ENCODE data around the gene GRM4.

- TF ChIP-seq, protein P1, sequence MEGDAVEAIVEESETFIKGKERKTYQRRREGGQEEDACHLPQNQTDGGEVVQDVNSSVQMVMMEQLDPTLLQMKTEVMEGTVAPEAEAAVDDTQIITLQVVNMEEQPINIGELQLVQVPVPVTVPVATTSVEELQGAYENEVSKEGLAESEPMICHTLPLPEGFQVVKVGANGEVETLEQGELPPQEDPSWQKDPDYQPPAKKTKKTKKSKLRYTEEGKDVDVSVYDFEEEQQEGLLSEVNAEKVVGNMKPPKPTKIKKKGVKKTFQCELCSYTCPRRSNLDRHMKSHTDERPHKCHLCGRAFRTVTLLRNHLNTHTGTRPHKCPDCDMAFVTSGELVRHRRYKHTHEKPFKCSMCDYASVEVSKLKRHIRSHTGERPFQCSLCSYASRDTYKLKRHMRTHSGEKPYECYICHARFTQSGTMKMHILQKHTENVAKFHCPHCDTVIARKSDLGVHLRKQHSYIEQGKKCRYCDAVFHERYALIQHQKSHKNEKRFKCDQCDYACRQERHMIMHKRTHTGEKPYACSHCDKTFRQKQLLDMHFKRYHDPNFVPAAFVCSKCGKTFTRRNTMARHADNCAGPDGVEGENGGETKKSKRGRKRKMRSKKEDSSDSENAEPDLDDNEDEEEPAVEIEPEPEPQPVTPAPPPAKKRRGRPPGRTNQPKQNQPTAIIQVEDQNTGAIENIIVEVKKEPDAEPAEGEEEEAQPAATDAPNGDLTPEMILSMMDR (IDR thresholded peaks at IDR 0.05), result no peak
- TF ChIP-seq POLR2A (IDR thresholded peaks at IDR 0.05), result no peak
Observed at GRCh38 chr6:33996120-33996475, 149.8 kb downstream of the GRM4 start.

All from heart left ventricle (tissue), 13 donors.